HEK293 (cell line): ENCODE measurements around the gene KCNK4.

Experiments
- GLI4 ChIP-seq: fragments of 450-650 bp; formaldehyde crosslinking; IDR thresholded peaks from 2 replicates; pipeline ENCODE4 v1.5.1; 2016; ENCODE audit warnings: missing biosample characterization, missing genetic modification characterization
- HOXA7 ChIP-seq: sonication (generic); formaldehyde crosslinking; IDR thresholded peaks from 2 replicates; pipeline ENCODE4 v1.8.1; 2022; ENCODE audit warnings: missing genetic modification reagents, borderline replicate concordance
- KLF7 ChIP-seq: fragments of 450-650 bp; formaldehyde crosslinking; IDR thresholded peaks from 2 replicates; pipeline ENCODE4 v1.5.1; 2016; ENCODE audit warnings: missing biosample characterization, missing genetic modification characterization, borderline replicate concordance
- ZNF132 ChIP-seq: fragments of 450-650 bp; formaldehyde crosslinking; IDR thresholded peaks from 2 replicates; pipeline ENCODE4 v1.5.1; 2017; ENCODE audit warnings: missing biosample characterization, missing genetic modification characterization, borderline replicate concordance
- ZNF211 ChIP-seq: fragments of 450-650 bp; formaldehyde crosslinking; IDR thresholded peaks from 2 replicates; pipeline ENCODE4 v1.5.1; 2016; ENCODE audit warnings: low read depth, missing biosample characterization, missing genetic modification characterization
- ZNF394 ChIP-seq: fragments of 450-650 bp; formaldehyde crosslinking; IDR thresholded peaks from 2 replicates; pipeline ENCODE4 v1.5.1; 2016; ENCODE audit warnings: missing biosample characterization, missing genetic modification characterization, mild to moderate bottlenecking, moderate library complexity, borderline replicate concordance
- ZNF404 ChIP-seq: fragments of 450-650 bp; formaldehyde crosslinking; IDR thresholded peaks from 2 replicates; pipeline ENCODE4 v1.5.1; 2017; ENCODE audit warnings: missing biosample characterization, missing genetic modification characterization
- ZNF501 ChIP-seq: fragments of 450-650 bp; formaldehyde crosslinking; IDR thresholded peaks from 2 replicates; pipeline ENCODE4 v1.5.1; 2016; ENCODE audit warnings: missing biosample characterization, missing genetic modification characterization
- ZNF585B ChIP-seq: fragments of 450-650 bp; formaldehyde crosslinking; IDR thresholded peaks from 2 replicates; pipeline ENCODE4 v1.5.1; 2016; ENCODE audit warnings: missing biosample characterization, missing genetic modification characterization
- ZNF660 ChIP-seq: fragments of 450-650 bp; IDR thresholded peaks from 2 replicates; pipeline ENCODE4 v1.5.1; 2018; ENCODE audit warnings: missing biosample characterization, mild to moderate bottlenecking, missing genetic modification characterization
- ZSCAN16 ChIP-seq: fragments of 450-650 bp; formaldehyde crosslinking; IDR thresholded peaks from 2 replicates; pipeline ENCODE4 v1.5.1; 2016; ENCODE audit warnings: missing biosample characterization, missing genetic modification characterization
- ZSCAN30 ChIP-seq: fragments of 450-650 bp; IDR thresholded peaks from 2 replicates; pipeline ENCODE4 v1.5.1; 2018; ENCODE audit warnings: missing biosample characterization, mild to moderate bottlenecking, missing genetic modification characterization, moderate library complexity
- TF ChIP-seq, protein P1 (sequence below): fragments of 450-650 bp; formaldehyde crosslinking; IDR thresholded peaks from 2 replicates; pipeline ENCODE4 v1.5.1; 2016; ENCODE audit warnings: missing biosample characterization, missing genetic modification characterization
- TF ChIP-seq, protein P2 (sequence below): fragments of 450-650 bp; formaldehyde crosslinking; IDR thresholded peaks from 2 replicates; pipeline ENCODE4 v1.5.1; 2017; ENCODE audit warnings: missing biosample characterization, missing genetic modification characterization
- TF ChIP-seq, protein P3 (sequence below): fragments of 450-650 bp; formaldehyde crosslinking; IDR thresholded peaks from 2 replicates; pipeline ENCODE4 v1.5.1; 2016; ENCODE audit warnings: missing biosample characterization, missing genetic modification characterization
- TF ChIP-seq, protein P4 (sequence below): fragments of 450-650 bp; formaldehyde crosslinking; IDR thresholded peaks from 2 replicates; pipeline ENCODE4 v1.5.1; 2016; ENCODE audit warnings: missing biosample characterization, missing genetic modification characterization
- TF ChIP-seq, protein P5 (sequence below): fragments of 450-650 bp; formaldehyde crosslinking; IDR thresholded peaks from 2 replicates; pipeline ENCODE4 v1.5.1; 2017; ENCODE audit warnings: missing biosample characterization, missing genetic modification characterization

Gene KCNK4

DNA sequence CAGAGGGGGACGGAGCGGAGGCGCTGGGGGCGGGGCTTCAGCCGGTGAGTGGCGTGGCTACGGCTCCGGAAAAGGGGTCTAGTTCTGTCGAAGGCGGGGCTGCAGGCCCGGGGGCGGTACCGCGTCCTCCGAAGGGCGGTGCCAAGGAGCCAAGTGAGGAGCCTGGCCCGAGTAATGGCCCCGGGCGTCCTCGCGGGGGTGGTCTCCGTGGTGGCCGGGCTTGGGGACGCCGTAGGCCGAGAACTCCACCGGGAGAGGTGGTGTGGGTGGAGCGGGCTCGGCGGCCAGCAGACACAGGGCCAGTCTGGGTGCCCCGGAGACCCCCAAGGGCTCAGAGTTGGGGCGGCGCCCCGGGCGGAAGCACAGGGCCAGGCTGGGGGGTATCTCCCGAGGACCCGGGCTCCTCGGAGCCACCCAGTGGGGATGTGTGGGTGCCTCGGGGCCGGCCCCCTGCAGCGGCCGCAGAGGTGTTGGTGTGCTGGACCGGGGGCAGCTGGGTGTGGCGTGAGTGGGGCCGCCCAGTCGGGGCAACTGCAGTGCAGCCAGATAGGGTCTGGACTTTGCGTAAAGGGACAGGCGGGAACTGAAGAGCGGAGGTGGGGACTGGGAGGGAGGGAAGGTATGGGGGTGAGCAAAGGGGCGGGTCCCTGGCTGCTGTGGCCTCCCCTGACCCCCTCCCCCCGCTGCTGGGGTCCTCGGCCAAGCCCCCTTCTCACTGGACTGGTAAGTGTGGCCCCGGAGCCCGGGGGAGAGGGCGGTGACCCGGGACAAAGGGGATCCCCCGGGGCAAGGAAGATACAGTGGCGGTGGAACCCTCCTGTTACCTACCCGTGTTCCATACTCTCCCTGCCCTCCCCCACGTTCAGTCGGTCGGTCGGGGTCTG lies 49.4 kb upstream of the KCNK4 start (continued):
- TF ChIP-seq ZNF501 (tag by site-specific recombination) (no peak), ZNF211 (tag by site-specific recombination) (no peak), ZNF394 (tag by site-specific recombination) (no peak), ZSCAN16 (tag by site-specific recombination) (no peak), ZSCAN30 (tag by site-specific recombination) (no peak), GLI4 (tag by site-specific recombination) (no peak), ZNF660 (tag by site-specific recombination) (no peak), KLF7 (tag by site-specific recombination) (no peak), ZNF585B (tag by site-specific recombination) (no peak), ZNF404 (tag by site-specific recombination) (no peak), HOXA7 (CRISPR knock-in tag) (no peak), ZNF132 (tag by site-specific recombination) (no peak)
- TF ChIP-seq, protein P1, sequence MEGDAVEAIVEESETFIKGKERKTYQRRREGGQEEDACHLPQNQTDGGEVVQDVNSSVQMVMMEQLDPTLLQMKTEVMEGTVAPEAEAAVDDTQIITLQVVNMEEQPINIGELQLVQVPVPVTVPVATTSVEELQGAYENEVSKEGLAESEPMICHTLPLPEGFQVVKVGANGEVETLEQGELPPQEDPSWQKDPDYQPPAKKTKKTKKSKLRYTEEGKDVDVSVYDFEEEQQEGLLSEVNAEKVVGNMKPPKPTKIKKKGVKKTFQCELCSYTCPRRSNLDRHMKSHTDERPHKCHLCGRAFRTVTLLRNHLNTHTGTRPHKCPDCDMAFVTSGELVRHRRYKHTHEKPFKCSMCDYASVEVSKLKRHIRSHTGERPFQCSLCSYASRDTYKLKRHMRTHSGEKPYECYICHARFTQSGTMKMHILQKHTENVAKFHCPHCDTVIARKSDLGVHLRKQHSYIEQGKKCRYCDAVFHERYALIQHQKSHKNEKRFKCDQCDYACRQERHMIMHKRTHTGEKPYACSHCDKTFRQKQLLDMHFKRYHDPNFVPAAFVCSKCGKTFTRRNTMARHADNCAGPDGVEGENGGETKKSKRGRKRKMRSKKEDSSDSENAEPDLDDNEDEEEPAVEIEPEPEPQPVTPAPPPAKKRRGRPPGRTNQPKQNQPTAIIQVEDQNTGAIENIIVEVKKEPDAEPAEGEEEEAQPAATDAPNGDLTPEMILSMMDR = peak; percentile 42; the same call in 1 of the 2 replicates
- TF ChIP-seq, protein P2, sequence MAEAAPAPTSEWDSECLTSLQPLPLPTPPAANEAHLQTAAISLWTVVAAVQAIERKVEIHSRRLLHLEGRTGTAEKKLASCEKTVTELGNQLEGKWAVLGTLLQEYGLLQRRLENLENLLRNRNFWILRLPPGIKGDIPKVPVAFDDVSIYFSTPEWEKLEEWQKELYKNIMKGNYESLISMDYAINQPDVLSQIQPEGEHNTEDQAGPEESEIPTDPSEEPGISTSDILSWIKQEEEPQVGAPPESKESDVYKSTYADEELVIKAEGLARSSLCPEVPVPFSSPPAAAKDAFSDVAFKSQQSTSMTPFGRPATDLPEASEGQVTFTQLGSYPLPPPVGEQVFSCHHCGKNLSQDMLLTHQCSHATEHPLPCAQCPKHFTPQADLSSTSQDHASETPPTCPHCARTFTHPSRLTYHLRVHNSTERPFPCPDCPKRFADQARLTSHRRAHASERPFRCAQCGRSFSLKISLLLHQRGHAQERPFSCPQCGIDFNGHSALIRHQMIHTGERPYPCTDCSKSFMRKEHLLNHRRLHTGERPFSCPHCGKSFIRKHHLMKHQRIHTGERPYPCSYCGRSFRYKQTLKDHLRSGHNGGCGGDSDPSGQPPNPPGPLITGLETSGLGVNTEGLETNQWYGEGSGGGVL (tag by site-specific recombination) = 0 out of 2 replicates have a peak, but pooled peaks have one; percentile 58
- TF ChIP-seq, protein P3, sequence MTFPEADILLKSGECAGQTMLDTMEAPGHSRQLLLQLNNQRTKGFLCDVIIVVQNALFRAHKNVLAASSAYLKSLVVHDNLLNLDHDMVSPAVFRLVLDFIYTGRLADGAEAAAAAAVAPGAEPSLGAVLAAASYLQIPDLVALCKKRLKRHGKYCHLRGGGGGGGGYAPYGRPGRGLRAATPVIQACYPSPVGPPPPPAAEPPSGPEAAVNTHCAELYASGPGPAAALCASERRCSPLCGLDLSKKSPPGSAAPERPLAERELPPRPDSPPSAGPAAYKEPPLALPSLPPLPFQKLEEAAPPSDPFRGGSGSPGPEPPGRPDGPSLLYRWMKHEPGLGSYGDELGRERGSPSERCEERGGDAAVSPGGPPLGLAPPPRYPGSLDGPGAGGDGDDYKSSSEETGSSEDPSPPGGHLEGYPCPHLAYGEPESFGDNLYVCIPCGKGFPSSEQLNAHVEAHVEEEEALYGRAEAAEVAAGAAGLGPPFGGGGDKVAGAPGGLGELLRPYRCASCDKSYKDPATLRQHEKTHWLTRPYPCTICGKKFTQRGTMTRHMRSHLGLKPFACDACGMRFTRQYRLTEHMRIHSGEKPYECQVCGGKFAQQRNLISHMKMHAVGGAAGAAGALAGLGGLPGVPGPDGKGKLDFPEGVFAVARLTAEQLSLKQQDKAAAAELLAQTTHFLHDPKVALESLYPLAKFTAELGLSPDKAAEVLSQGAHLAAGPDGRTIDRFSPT (tag by site-specific recombination) = peak; percentile 56; the same call in 1 of the 2 replicates
- TF ChIP-seq, protein P4, sequence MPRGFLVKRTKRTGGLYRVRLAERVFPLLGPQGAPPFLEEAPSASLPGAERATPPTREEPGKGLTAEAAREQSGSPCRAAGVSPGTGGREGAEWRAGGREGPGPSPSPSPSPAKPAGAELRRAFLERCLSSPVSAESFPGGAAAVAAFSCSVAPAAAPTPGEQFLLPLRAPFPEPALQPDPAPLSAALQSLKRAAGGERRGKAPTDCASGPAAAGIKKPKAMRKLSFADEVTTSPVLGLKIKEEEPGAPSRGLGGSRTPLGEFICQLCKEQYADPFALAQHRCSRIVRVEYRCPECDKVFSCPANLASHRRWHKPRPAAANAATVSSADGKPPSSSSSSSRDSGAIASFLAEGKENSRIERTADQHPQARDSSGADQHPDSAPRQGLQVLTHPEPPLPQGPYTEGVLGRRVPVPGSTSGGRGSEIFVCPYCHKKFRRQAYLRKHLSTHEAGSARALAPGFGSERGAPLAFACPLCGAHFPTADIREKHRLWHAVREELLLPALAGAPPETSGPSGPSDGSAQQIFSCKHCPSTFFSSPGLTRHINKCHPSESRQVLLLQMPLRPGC = no peak
- TF ChIP-seq, protein P5, sequence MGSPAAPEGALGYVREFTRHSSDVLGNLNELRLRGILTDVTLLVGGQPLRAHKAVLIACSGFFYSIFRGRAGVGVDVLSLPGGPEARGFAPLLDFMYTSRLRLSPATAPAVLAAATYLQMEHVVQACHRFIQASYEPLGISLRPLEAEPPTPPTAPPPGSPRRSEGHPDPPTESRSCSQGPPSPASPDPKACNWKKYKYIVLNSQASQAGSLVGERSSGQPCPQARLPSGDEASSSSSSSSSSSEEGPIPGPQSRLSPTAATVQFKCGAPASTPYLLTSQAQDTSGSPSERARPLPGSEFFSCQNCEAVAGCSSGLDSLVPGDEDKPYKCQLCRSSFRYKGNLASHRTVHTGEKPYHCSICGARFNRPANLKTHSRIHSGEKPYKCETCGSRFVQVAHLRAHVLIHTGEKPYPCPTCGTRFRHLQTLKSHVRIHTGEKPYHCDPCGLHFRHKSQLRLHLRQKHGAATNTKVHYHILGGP = no peak
